Panc1 (cell line): ENCODE data around the gene ART1.

ENCODE experiments used
- POLR2AphosphoS5 ChIP-seq: IDR thresholded peaks from 2 replicates; pipeline ENCODE4 v1.6.1; 2012; ENCODE audit warnings: mild to moderate bottlenecking, low read depth, low read length, moderate library complexity
- REST ChIP-seq, 2 experiments: IDR thresholded peaks; 2 replicates each; pipeline ENCODE4 v1.6.1; 2011 to 2012; ENCODE audit warnings: low read depth in 2 of 2, control low read depth in 1 of 2, low read length in 1 of 2, mild to moderate bottlenecking in 1 of 2, moderate library complexity in 1 of 2; ENCODE audit not compliant: insufficient read depth in 1 of 2
- TF ChIP-seq, protein P1 (sequence below): fragments of 450-650 bp; IDR thresholded peaks from 2 replicates; pipeline ENCODE4 v1.5.1; 2017; ENCODE audit warnings: mild to moderate bottlenecking

GRCh38 chr11:3637201-3637600 lies 7.7 kb upstream of the ART1 start:
- TF ChIP-seq, protein P1, sequence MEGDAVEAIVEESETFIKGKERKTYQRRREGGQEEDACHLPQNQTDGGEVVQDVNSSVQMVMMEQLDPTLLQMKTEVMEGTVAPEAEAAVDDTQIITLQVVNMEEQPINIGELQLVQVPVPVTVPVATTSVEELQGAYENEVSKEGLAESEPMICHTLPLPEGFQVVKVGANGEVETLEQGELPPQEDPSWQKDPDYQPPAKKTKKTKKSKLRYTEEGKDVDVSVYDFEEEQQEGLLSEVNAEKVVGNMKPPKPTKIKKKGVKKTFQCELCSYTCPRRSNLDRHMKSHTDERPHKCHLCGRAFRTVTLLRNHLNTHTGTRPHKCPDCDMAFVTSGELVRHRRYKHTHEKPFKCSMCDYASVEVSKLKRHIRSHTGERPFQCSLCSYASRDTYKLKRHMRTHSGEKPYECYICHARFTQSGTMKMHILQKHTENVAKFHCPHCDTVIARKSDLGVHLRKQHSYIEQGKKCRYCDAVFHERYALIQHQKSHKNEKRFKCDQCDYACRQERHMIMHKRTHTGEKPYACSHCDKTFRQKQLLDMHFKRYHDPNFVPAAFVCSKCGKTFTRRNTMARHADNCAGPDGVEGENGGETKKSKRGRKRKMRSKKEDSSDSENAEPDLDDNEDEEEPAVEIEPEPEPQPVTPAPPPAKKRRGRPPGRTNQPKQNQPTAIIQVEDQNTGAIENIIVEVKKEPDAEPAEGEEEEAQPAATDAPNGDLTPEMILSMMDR: no peak
- no peak for TF ChIP-seq POLR2AphosphoS5
- no peak for TF ChIP-seq REST (IDR thresholded peaks at IDR 0.05; ENCODE audit: insufficient read depth in 1 of 2, low read depth in 2 of 2, low read length in 1 of 2)
